Activated CD4-positive, alpha-beta T cell treated with anti-CD3 and anti-CD28 coated beads for 36 hours (primary cell): ENCODE data around the gene PCYT2. TPM values are rescaled to one million over a fixed set of nuclear protein-coding genes. Genes with fewer than 3 reads are reported as not detected.
A peak's percentile ranks its signal among the peaks of the same experiment; 100 is the strongest.

Experiments
- ATAC-seq: fragments of 200-7000 bp; cut with Tn5 transposase; one replicate; pipeline ENCODE4 v1.10.0; 2021; ENCODE audit warnings: mild to moderate bottlenecking, moderate library complexity
- CTCF ChIA-PET: fragments of 350-600 bp; sonication (Branson Sonifier 250); formaldehyde crosslinking; loops from one replicate; lab custom pipeline; 2021; ENCODE audit warnings: antibody characterized with exemption; lab: Charles Lee
- POLR2A ChIA-PET: fragments of 350-600 bp; sonication (Branson Sonifier 250); formaldehyde crosslinking; loops from one replicate; lab custom pipeline; 2021; ENCODE audit warnings: antibody characterized with exemption, inconsistent platforms; lab: Charles Lee
- DNase-seq: peaks from one replicate; pipeline ENCODE4 v3.0.0-alpha.2; 2020
- H3K27ac Mint-ChIP-seq: one replicate; pipeline ENCODE4 v1.8.0; 2021; ENCODE audit warnings: mixed read lengths
- H3K27me3 Mint-ChIP-seq: one replicate; pipeline ENCODE4 v1.8.0; 2021; ENCODE audit warnings: mixed read lengths
- H3K36me3 Mint-ChIP-seq: one replicate; pipeline ENCODE4 v1.8.0; 2021; ENCODE audit warnings: low read depth, mixed read lengths
- H3K4me1 Mint-ChIP-seq: one replicate; pipeline ENCODE4 v1.8.0; 2021; ENCODE audit warnings: mixed read lengths
- H3K4me3 Mint-ChIP-seq: one replicate; pipeline ENCODE4 v1.8.0; 2021; ENCODE audit warnings: mild to moderate bottlenecking, moderate library complexity, mixed read lengths
- H3K9me3 Mint-ChIP-seq: one replicate; pipeline ENCODE4 v1.8.0; 2021; ENCODE audit warnings: low read depth, mixed read lengths
- intact Hi-C, 2 experiments: fragments of 100-400 bp; cut with DNase I in 1 of 2; cut with micrococcal nuclease in 1 of 2; formaldehyde crosslinking; loops; one replicate each; pipeline versions ENCODE4 v1.14.2 to v1.15.1; 2022 to 2024; cut with DNase I, micrococcal nuclease
- total RNA-seq, 2 experiments: library from RNA; stranded (reverse); gene quantifications; one replicate each; pipeline ENCODE4 v1.2.3, GENCODE V29; 2021

PCYT2 gene
- total RNA-seq, 2 experiments from 2014 or later, result 19.7 to 24.0 TPM

DNA sequence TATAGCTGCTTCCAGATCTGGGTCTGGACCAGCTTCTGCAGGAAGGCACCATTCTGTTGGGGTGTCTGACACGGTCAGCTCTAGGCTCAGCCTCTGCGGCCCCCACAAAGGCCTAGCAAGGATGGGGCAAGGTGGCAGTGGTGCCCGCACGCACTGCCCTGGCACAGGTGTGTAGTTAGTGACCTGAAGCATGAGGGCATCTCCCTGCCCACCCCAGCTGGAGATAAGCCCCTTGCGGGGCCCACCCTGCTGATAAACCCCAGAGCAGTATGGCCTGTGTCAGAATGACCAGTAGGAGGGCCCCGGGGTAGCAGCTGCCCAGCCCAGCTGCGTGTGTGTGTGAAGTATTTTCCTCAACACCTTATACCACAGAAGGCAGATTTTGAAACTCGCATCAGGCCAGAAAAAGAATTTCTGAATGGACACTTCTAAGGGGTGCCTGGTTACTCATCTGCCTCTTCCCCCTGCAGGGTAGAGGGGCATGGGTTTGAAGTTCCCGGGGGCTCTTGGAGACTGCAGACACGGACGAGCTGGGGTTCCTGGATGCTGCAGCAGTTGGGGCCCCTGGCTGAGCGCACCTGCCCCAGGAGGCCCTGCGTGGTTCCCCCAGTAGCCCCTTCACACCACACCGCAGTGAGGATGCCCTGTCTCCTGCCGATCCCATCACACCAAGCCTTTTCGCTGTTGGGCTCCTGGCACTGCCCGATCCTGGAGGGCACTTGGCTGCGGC, 44.6 kb downstream of the PCYT2 start:
- peak; percentile 1 for ATAC-seq
- intact Hi-C loops, result no loop called here
- peaks cover 36% of the 10 kb centered on the region for H3K4me1 Mint-ChIP-seq
- peaks cover 55% of the 10 kb centered on the region for H3K36me3 Mint-ChIP-seq
- CTCF ChIA-PET, result no interaction called here
- no peaks in the 10 kb centered on the region for H3K9me3 Mint-ChIP-seq
- H3K4me3 Mint-ChIP-seq, result no peak overlapping the region
- H3K27ac Mint-ChIP-seq, result peak overlapping the region; percentile 67
- POLR2A ChIA-PET, result interaction anchor here (0.9 kb wide), 1 partner anchor 17 kb away, joined by 3 read pairs; no protein-coding TSS in a partner anchor
- no peaks in the 10 kb centered on the region for H3K27me3 Mint-ChIP-seq
- DNase-seq, result peak; percentile 29

- no peaks in the 10 kb centered on the region for H3K27me3 Mint-ChIP-seq
- peaks cover 60% of the 10 kb centered on the region for H3K36me3 Mint-ChIP-seq
- H3K27ac Mint-ChIP-seq, result no peak overlapping the region
- no peak for ATAC-seq
- DNase-seq, result peak; percentile 33
- CTCF ChIA-PET, result interaction anchor here (1.5 kb wide), 1 partner anchor 15 kb away, joined by 3 read pairs; no protein-coding TSS in a partner anchor
- peaks cover 36% of the 10 kb centered on the region for H3K4me1 Mint-ChIP-seq
- intact Hi-C loops, result no loop called here
- POLR2A ChIA-PET, result interaction anchor here (0.8 to 0.9 kb wide), 2 partner anchors 18 to 20 kb away, joined by 3 read pairs; no protein-coding TSS in a partner anchor
- H3K9me3 Mint-ChIP-seq, result no peaks in the 10 kb centered on the region
- H3K4me3 Mint-ChIP-seq, result no peak overlapping the region
Observed at GRCh38 chr17:81865733-81866439, 45.3 kb downstream of the PCYT2 start.

DNA sequence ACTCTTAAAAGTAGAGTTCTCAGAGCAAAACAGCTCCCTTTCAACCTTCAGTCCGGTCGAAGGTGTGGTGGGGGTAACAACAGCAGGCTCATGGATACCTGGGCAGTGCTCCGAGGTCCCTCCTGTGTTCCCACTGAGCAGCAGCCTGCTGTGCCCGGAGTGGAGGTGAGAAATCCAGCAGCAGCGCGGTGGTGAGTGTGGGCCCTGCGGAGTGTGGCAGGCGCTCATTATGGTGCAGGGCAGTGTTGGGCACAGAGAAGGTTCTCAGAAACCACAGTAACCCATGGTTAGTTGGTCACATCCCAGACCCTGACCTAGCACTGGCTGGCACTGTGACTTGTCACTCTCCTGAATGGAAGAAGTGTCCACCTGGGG, 45.9 kb downstream of the PCYT2 start:
- Mint-ChIP-seq H3K9me3 (no peaks in the 10 kb centered on the region), H3K4me3 (no peak overlapping the region), H3K27ac (no peak overlapping the region), H3K4me1 (peaks cover 36% of the 10 kb centered on the region), H3K27me3 (no peaks in the 10 kb centered on the region), H3K36me3 (peaks cover 59% of the 10 kb centered on the region)
- ChIA-PET CTCF (interaction anchor here (1.5 kb wide), 1 partner anchor 16 kb away, joined by 3 read pairs; no protein-coding TSS in a partner anchor), POLR2A (interaction anchor here (0.8 to 0.9 kb wide), 2 partner anchors 19 to 21 kb away, joined by 3 read pairs; no protein-coding TSS in a partner anchor)
- intact Hi-C loops, result no loop called here
- ATAC-seq (no peak), DNase-seq (no peak)

GRCh38 chr17:81863833-81864768, 47.1 kb downstream of the PCYT2 start:
- ChIA-PET CTCF (no interaction called here), POLR2A (no interaction called here)
- Mint-ChIP-seq H3K36me3 (peaks cover 55% of the 10 kb centered on the region), H3K27ac (peak overlapping the region; percentile 93), H3K9me3 (no peaks in the 10 kb centered on the region), H3K4me3 (no peak overlapping the region), H3K27me3 (no peaks in the 10 kb centered on the region), H3K4me1 (peaks cover 38% of the 10 kb centered on the region)
- intact Hi-C loops, result no loop called here
- ATAC-seq (no peak), DNase-seq (no peak)

DNA sequence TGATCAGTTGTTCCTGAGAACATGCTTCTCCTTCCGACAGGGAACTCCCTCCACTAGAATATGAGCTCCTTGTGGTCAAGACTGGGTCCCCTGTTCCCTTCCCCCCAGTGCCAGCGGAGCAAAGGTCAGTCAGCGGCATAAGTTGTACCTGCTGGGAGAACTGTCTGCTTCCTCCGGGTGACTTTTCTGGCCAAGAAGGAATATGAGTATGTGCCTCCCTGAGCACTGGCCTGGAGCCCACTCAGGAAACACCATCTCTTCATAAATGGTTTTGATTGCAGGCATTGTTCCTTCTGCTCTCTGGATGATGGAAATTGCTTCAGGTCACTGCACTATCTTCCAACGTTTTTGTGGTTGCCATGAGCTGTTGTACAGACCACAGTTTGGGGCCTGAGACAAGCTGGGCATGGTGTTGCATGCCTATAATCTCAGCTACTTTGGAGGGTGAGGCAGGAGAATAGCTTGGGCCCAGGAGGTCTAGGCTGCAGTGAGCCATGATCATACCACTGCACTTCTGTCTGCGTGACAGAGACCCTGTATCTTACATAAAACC, 48.0 kb downstream of the PCYT2 start:
- ATAC-seq (no peak), DNase-seq (no peak)
- H3K36me3 Mint-ChIP-seq, result peaks cover 61% of the 10 kb centered on the region
- CTCF ChIA-PET, result interaction anchor here (0.5 kb wide), 1 partner anchor 30 kb away, joined by 5 read pairs; no protein-coding TSS in a partner anchor
- H3K27ac Mint-ChIP-seq, result peak overlapping the region; percentile 93
- intact Hi-C loops, result no loop called here
- H3K4me3 Mint-ChIP-seq, result peak overlapping the region; percentile 99
- POLR2A ChIA-PET, result no interaction called here
- peaks cover 46% of the 10 kb centered on the region for H3K4me1 Mint-ChIP-seq
- H3K9me3 Mint-ChIP-seq, result no peaks in the 10 kb centered on the region
- no peaks in the 10 kb centered on the region for H3K27me3 Mint-ChIP-seq

DNA sequence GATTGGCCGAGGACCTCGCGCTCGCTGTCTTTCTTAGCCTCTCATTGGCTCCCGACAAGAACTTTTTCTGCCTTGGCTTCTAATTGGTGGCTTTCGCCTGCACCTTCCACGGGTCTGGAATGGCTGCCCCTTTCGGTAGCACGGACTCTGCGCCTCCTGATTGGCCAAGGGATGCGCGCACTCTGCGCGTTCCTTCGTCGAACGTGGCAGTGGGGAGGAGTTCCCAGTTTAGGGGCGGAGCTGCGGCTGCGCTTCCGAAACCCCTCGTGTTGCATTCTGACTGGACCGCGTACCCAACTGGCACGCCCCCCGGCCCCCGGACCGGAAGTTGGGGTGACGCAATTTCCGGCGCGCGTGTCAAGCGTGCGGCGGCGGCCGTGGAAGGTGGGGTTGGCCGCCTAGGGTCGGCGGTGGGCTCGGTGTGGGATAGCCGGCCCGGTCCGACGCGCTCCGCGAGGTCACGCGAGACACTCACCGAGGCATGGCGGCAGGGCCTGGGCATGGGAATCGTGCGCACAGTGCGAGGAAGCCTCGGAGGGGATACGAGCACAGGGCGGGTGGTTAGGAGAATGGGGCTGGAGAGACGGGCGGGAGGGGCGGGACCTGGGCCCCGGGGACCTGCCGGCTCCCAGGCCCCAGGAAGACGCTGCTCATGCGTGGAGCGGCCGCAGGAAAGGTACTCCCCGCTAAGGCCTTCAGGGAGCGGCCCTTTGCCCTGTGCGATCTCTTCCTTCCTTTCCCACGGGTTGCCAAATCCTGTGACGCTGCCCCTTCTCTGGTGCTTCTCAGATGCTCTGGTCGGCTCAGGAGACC, 50.2 kb downstream of the PCYT2 start:
- H3K9me3 Mint-ChIP-seq, result no peaks in the 10 kb centered on the region
- DNase-seq (peak; percentile 99), ATAC-seq (peak; percentile 91)
- H3K4me1 Mint-ChIP-seq, result peaks cover 50% of the 10 kb centered on the region
- ChIA-PET POLR2A (interaction anchor here (0.6 to 1.0 kb wide), 3 partner anchors 9 to 31 kb away, joined by 3 to 6 read pairs (median 5); no protein-coding TSS in a partner anchor), CTCF (interaction anchor here (0.7 to 1.6 kb wide), 2 partner anchors 9 to 18 kb away, joined by 6 read pairs; no protein-coding TSS in a partner anchor)
- H3K27ac Mint-ChIP-seq, result peak overlapping the region; percentile 98
- intact Hi-C loops, result loop anchor here (1.0 to 2.0 kb wide), 24 partner anchors 9 to 622 kb away; partner anchors contain the start of genes ALYREF (in 2 of the 2), ANAPC11 (in 2 of the 2), CCDC137 (in 2 of the 2) and OXLD1 (in 2 of the 2)
- no peaks in the 10 kb centered on the region for H3K27me3 Mint-ChIP-seq
- peaks cover 61% of the 10 kb centered on the region for H3K36me3 Mint-ChIP-seq
- peak overlapping the region; percentile 99 for H3K4me3 Mint-ChIP-seq

- DNase-seq, result no peak
- H3K4me1 Mint-ChIP-seq, result peaks cover 47% of the 10 kb centered on the region
Observed at GRCh38 chr17:81859906-81860755, 51.1 kb downstream of the PCYT2 start, which contains the start of gene P4HB. Gene P4HB, minus strand, starts transcription at chr17:81860535. Its CDS starts 64 bp downstream, at chr17:81860471.

DNA sequence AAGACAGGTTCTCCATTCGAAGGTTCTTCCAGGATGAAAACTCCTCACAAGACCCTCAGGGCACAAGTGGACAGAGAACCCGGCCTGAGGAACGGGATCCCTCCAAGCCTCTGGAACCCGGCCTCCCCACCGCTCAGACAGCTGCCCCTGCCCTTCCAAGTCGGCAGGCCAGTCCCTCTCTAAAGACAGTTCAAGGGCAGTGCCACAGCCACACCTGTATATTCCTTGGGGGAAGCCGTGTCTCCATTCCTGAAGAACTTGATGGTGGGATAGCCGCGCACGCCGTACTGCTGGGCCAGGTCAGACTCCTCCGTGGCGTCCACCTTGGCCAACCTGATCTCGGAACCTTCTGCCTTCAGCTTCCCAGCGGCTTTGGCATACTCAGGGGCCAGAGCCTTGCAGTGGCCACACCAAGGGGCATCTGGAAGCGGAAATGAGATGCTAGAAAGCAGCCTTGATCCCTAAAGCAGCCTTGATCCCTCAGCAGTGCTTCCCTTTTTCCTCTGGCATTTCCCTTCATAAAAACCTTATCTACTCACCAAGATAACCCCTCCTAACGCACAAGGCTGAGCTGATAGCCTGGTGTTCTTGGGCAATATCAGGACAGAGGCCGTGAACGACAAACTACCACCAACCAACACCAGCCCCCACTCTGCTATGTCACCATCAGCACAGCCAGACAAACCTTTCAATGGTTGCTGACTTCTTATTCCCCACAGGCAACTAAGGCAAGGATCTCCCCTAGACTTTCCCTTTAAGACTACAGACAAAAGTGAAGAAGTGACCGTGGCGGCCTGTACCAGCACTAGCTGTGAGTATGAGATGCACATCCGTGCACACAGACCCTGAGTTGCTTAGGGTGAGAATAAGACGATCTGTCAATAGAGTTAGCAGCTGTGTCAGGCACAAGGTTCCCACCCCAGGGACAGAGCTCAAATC, 52.0 kb downstream of the PCYT2 start:
- ChIA-PET CTCF (interaction anchor here (0.5 to 1.4 kb wide), 2 partner anchors 10 to 128 kb away, joined by 3 read pairs; no protein-coding TSS in a partner anchor), POLR2A (interaction anchor here (0.6 to 1.6 kb wide), 2 partner anchors 11 kb away, joined by 3 to 4 read pairs; no protein-coding TSS in a partner anchor)
- intact Hi-C loops, result no loop called here
- H3K36me3 Mint-ChIP-seq, result peaks cover 65% of the 10 kb centered on the region
- peak overlapping the region; percentile 99 for H3K4me3 Mint-ChIP-seq
- H3K9me3 Mint-ChIP-seq, result no peaks in the 10 kb centered on the region
- no peak for ATAC-seq
- H3K27ac Mint-ChIP-seq, result peak overlapping the region; percentile 90
- DNase-seq, result peak; percentile 38
- H3K4me1 Mint-ChIP-seq, result peaks cover 48% of the 10 kb centered on the region
- no peaks in the 10 kb centered on the region for H3K27me3 Mint-ChIP-seq

More at GRCh38 chr17:81859906-81860755, 51.1 kb downstream of the PCYT2 start, which contains the start of gene P4HB:
- Mint-ChIP-seq H3K36me3 (peaks cover 63% of the 10 kb centered on the region), H3K4me3 (peak within 1 kb of the TSS; percentile 99), H3K27ac (peak within 1 kb of the TSS; percentile 98), H3K27me3 (no peaks in the 10 kb centered on the region), H3K9me3 (no peaks in the 10 kb centered on the region)
- intact Hi-C loops, result loop anchor here (1.0 to 2.0 kb wide), 20 partner anchors 10 to 621 kb away; partner anchors contain the start of genes ALYREF (in 2 of the 2), ANAPC11 (in 2 of the 2), CCDC137 (in 2 of the 2) and OXLD1 (in 2 of the 2)
- no peak for ATAC-seq
- ChIA-PET POLR2A (interaction anchor here (0.6 to 1.0 kb wide), 2 partner anchors 12 to 13 kb away, joined by 3 read pairs; no protein-coding TSS in a partner anchor), CTCF (interaction anchor here (0.5 to 1.6 kb wide), 2 partner anchors 10 kb away, joined by 3 to 6 read pairs; no protein-coding TSS in a partner anchor)
